Stimulated activated CD8-positive, alpha-beta memory T cell treated with anti-CD3 and anti-CD28 coated beads, Interleukin-15, amount 100 ng/mL, for 1 hour (primary cell): Measurements from ENCODE around the gene SLC6A17.
A peak's percentile ranks its signal among the peaks of the same experiment; 100 is the strongest.

Experiments used
- DNase-seq: peaks from one replicate; pipeline ENCODE4 v3.0.0-alpha.2; 2020; ENCODE audit warnings: low read depth

The SLC6A17 gene

DNA sequence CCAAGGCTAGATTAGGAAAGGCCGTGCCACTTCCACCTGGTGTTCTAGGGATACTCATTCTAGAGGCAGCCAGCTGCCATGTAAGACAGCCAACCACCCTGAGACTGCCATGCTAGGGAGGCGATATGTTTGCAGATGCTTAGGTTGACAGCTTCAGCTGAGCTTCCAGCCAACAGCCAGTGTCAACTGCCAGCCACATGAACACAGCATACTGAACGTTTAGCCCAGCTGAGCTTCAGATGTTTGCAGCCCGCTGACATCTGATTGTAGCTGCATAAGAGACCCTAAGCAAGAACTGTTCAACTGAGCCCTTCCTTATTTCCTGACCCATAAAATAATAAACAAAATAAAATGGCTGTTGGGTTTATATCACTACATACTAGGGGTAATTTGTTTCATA, 54.9 kb downstream of the SLC6A17 start:
- no peak for DNase-seq

DNA sequence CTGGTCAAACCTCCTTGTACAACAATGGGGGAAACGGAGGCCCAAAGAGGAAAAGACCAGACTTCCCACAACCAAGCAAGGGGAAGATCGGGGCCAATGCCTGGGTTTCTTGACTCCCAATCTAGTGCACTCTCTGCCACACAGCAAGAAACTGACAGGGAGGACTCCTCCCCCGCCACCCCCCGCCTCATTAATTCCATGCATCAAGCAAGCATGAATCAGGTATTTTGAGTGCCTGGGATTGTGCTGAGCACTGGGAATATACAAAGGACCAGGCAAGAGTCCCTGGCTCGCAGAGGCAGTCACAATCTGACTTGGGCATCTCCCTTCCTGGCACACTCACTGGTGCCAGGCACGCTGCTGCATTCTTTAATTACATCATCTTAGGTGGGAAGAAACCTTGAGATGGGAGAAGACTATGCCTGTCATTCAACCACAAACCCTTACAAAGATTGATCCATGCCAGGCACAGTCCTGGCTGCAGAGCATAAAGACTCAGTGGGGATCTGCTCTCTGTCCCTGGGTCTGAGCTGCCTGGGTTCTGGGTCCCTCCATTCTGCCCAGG, 55.4 kb downstream of the SLC6A17 start:
- no peak for DNase-seq

DNA sequence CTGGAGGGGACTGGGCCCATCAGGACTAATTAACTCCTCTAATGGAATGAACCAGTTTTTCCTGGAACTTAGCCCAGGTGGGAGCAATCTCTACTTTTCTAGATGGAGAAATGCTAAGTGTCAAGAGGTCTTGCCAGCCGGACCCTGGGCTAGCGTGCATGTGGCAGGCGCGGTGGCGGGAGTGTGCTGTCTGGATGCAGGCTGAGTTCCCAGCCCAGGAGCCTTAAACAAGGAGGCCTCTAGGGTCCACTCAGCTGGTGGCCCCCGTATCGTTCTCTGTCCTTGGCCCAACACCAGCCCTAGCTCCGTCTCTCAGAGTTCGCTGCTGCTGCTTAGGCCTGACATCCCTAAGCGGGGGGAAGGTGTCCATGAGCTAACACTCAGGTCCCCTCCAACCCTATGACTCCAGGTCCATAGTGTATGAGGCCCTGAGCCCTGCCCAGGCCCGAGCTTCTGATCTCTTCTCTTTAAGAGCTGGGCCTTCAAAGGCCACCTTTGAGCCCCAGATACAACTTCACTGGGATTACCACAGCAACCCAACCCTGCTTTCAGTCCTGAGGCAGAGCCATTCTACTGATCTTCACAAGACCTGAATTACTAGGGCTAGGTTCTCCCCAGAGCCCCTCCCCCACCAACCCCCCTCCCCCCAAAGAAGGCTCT, 56.1 kb downstream of the SLC6A17 start:
- DNase-seq, result no peak

DNA sequence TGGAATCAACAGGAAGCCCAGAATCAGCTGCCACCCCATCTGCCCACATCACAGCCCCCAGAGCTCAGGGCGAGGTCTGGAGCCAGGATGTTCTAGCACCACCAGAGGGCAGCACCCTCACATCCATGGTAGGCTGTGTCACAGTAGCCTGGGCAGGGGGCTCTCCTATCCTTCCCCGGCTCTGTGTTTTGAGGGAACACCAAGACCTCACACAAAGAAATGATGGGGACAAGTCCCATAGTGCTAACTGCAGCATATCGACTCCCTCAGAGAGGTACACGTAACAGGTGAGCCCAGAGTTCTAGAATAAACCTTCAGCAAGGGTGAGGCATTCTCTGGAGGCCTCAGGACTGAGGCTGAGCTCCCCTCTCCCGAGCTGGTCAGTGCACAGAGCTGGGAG, 57.5 kb downstream of the SLC6A17 start:
- DNase-seq, result peak; percentile 63

DNA sequence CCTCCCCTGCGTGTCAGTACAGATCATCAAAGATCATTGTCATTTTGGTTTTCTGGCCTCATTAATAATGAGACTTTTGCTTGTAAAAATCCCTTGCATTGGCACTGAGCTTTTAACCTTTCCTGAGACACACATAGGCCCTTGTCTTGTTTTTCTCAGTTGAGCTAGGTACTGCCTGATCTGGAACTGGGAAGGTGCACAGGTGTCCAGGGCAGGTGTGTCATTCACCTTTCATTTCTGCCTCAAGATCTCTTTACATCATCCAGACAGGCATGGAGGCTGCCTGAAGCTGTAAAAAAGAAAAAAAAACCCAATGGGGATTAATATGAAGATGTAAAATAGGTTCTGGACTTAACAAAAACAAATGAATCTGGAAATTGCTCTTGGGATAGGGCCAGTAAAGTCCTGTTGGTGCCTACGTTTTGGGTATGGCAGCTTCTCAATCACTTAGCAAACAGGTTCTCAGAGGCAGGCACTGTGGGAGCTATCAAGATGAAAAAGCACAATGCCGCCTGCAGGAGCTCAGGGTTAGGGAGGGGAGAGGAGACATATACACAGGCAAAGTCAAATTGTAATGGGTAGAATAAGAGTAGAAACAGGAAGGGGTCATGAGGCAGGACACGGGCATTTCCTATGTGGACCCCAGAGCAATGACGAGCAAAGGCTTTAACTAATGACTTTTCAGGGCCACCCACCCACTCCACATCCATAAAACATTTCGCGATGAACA, 58.8 kb downstream of the SLC6A17 start:
- no peak for DNase-seq

DNA sequence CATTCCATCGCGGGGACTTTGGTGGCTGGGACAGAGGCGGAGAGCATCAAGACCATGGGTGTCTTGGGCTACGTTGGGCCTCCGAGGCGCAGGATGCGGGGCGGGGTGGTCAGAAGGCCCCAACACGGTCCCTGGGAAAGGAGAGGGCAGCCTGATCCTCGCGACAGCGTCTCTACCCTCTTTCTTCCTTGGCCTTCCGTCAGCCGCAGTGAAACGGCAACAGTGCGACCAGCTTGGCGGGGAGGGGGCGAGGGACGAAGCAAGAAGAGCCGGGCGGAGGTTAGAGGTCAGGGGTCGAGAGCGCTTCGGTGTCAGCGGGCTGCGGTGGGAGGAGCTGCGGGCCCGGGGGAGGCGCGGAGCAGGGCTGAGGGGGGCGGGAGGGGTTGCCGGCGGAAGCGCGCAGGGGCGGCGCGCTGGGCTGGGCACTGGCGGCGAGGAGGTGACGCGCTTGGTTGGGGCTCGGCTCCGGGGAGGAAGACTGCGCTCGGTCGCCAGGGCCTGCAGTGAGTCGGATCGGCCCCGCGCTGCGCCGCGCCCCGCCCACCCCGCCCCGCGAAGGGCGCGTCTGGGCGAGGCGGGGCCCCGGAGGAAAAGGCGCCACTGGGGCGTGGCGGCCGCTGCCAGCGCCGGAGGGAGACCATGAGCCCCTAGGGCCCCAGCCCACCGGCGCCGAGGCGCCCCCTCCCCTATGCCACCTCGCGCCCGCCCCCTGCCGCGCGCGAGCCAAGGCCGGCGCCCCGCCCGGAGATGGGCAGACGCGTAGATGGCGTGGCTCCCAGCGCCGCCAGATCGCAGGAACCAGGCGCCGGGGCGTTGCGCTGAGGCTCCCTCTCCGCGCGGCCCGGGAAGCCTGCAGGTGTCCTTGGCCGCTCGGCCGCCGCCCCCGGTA, 59.7 kb downstream of the SLC6A17 start, which contains the start of gene KCNC4:
KCNC4 (plus strand) TSS at position 600 of the 889 bp plus-strand sequence. CDS start 1,186 bp downstream, outside the sequence.
- peak; percentile 75 for DNase-seq

DNA sequence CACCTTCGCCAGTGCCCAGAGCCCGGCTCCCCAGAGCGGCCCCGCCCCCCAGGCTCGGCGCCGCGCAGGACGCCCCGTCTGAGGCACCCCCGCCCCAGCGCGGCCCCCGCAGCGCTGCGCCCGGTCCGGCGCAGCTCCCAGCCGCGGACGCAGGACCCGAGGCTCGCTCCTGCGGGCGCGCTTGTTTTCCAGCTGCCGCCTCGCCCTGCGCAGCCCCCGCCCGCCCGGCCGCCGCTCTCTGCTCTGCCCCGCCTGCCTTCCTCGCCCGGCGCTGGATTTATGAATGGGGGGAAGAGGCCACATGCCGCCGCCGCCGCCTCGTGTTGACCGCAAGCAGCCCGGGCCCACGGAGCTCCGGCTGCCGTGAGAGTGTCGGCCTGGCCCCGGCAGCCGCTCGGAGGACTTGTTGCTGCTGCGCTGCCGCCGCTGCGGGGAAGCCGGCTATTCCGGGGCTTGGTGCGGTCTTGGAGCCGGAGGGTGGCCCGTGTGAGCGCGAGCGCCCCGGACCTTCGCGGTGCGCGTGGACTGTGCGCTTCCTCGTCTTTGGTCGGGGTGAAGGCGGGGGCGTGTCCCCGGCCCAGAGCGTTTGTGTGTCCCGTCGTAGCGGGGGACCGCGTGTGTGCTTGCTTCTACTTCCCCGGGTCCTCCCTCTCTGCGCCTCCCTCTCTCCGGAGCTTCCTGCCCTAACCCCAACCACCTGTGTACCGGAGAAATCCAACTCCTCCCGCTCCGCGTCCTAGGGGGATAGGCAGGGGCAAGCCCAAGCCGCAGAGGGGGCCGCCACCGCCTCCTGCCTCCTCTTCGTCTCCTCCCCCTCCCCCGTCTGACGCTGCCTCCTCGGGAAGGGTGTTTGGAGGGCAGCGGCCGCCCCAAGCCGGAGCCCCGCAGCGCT, 60.6 kb downstream of the SLC6A17 start:
- peak; percentile 19 for DNase-seq

DNA sequence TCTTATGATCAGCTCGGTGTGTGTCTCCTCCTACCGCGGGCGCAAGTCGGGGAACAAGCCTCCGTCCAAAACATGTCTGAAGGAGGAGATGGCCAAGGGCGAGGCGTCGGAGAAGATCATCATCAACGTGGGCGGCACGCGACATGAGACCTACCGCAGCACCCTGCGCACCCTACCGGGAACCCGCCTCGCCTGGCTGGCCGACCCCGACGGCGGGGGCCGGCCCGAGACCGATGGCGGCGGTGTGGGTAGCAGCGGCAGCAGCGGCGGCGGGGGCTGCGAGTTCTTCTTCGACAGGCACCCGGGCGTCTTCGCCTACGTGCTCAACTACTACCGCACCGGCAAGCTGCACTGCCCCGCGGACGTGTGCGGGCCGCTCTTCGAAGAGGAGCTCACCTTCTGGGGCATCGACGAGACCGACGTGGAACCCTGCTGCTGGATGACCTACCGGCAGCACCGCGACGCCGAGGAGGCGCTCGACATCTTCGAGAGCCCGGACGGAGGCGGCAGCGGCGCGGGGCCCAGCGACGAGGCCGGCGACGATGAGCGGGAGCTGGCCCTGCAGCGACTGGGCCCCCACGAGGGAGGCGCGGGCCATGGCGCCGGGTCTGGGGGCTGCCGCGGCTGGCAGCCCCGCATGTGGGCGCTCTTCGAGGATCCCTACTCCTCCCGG, 61.3 kb downstream of the SLC6A17 start:
- no peak for DNase-seq

DNA sequence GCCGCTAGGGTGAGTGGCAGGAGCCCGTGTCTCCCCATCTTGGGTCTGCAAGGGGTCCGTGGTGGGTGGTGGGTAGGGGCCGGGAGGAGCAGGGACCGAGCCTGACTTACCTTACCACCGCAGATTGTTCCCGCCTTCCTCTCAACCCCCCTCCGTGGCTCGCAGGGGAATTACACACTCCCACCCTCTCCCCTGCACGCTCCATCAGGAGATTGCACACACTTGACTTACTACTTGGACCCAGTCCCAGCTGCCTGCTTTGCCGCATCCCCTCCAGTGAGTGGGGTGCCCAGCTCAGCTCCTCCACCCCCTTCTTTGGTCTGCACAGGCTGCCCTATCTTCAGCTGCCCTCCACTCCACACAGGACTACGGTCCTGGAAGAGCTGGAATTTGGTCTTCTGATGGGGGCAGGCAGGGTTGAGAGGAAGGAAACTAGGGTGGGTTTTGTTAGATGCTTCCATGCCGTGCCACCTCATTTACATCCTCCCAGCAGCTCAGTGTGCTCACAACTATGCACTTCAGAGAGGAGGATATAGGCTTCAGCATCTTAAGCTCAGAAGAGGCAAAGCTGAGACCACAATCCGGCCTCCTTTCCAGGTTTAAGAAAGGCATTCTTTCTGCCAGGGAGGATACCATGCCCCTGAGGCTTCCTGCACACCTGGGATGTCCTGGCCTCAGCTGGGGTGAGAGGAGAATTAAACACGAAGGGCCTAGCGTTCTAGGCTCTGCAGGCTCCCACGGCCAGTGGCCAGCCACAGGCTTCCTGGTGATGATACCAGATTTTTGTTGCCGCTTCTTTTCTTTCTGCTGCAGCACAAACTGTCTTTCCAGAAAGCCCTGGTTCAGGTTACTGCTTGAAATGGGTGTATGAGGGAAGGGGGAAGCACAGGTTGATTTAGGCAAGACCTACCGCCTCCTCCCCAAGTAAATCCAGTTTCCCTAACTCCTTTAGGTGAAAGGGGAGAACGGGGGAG, 62.2 kb downstream of the SLC6A17 start:
- DNase-seq, result no peak

DNA sequence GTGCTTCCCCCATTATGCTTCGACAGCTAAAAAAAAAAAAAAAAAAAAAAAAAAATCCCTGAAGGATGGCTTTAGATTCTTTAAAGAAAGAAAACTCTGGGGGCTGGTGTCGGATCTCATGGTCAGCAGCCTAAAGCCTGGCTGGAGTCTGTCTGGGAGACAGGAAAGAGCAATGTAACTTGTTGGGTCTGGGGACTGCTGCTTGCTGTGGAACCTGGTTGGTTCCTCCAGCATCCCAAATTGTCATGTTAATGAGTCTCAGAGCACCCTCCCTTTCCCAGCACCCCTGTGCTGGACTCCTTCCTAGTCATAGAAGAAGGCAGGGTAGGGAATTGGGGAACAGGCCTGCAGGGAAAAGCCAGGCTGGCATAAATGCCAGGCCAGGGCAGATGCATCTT, 62.8 kb downstream of the SLC6A17 start:
- DNase-seq, result no peak

DNA sequence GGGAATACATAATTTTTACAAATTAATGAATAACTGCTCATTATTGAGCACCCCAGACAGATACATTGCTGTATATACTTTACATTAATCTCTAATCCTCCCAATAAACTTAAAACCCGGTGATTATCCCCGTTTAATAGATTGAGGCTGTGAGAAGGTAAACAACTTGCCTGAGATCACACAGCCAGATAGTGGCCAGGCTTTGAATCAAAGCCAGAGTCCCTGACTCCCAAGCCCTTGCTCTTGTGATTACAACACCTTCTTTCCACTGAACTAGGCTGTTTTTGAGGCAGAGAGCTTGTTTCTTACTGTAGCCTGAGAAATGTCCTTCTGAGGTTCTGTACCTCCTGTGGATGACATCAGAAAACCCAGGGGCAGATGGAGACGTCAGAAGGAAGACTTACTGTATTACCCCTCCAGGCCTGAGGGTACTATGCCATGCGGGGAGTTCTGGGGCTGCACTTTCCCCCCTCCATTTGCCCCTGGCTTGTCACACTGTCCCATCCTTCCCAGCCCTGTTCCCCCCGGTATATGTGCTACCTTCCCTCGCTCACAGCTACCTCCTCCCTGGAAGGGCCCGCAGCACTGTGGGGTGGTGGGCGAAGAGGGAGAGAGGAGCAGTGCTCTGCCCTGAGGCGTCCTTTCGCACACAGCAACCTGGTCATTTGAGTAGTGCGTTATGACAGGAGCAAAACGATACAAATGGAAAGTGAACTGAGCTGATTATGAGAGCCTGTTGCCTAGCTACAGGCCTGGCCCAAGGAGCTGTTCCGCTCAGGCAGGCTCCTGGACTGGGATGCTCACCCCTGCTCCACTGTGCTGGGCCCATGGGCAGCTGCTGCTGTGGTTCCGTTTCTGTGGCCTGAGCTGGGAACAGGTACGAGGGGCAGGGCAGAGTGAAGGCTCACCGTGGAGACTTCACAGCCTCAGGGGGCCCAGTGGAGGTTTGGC, 64.4 kb downstream of the SLC6A17 start:
- DNase-seq, result no peak

DNA sequence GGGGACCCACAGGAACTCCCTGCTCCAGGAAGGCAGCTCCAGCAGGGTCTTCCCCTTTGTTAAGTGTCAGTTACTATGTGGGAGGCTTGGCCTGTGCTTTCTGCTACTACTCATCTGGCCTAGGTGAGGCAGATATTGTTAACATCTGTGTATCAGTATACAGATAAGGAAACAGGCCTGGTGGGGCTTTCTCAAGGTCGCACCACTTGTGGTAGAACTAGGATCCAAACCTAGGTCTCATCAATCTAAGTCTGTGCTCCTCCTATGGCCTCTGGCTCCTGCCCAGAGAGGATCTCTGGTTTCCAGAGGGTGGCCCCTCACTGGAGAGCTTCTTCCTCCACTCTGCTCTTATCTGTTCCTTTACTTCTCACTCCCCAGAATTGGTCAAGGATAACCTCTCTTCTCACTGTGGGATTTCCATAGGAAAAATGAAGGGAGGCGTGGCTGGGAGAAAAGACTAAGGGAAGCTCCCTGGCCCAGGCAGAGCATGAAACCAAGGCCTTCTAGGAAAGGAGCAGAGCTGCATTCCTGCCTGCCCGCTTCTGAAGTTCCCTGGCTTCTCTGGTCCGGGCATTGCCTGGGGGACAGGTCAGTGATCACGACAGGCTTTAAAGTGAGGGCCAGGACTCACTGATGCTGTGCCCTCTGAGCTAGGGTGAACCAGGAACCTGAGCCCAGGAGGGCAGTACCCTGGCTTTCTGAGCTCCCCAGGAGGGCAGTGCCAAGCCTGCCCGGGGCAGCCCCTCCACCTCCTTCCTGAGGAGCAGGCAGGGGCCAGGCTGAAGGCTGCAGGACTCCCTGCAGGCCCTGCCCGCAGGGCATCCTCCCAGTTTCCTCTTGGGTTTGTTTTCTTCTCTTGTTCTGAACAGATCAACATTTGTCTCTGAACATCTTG, 65.6 kb downstream of the SLC6A17 start:
- no peak for DNase-seq

DNA sequence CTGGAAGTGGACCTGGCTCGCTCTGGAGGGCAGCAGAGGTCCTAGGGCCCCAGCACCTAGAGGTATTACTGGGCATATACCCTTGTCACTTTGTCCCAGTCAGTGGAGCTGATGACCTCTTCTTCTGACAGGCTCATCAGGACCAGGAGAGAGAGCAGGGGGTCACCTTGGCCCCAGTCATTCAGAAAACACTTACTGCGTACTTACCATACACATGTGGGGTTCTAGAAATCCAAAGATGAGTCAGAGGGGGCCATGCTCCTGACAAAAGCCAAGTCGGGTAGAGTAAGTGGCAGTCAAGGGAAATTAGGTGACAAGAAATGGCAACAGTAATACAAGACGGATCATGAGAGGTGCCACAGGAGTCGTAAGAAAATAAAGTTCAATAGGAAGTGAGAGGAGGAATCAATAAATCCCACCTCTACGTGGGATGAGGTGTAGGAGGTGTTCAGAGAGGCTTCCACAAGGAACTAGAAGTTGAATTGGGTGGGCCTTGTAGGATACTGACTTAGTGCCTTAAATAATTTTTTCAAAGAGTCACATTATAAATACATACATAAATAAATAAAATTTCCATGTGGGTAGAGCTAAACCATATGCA, 66.7 kb downstream of the SLC6A17 start:
- no peak for DNase-seq

DNA sequence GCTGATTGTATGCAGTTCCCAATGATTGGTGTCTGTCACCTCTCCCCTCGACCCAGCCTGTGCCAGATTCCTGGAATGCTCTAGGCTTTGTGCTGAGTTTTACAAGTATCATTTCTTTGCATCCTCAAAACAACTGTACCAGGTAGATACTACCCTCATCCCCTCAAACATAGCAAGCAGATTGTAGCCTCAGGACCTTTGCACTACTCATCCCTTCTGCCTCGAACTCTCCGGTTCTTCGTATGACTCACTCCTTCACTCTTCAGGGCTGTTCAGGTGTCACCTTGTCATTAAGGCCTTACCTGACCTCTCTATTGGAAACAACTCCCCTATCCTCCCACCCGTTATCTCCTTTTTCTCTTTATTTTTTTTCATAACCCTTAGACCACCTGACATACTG, 67.8 kb downstream of the SLC6A17 start:
- no peak for DNase-seq

DNA sequence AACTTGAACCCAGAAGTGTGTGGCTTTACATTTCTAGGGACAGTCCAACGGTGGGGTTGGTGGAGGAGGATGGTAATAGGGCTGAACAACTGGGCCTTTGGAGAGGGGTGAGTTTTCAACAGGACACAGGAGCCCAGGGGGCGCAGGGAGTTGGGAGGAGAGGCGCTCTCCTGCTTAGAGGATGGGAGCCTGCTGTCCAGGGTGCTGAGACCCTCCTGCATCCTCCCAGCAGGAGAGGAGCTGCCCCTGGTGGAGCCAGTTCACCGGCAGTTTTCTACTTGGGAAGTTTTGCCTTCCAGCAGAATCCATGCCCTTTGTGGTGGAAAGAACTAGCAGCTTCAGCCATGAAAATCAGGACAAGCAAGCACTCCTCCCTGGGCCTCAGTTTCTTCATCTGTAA, 68.4 kb downstream of the SLC6A17 start:
- no peak for DNase-seq

DNA sequence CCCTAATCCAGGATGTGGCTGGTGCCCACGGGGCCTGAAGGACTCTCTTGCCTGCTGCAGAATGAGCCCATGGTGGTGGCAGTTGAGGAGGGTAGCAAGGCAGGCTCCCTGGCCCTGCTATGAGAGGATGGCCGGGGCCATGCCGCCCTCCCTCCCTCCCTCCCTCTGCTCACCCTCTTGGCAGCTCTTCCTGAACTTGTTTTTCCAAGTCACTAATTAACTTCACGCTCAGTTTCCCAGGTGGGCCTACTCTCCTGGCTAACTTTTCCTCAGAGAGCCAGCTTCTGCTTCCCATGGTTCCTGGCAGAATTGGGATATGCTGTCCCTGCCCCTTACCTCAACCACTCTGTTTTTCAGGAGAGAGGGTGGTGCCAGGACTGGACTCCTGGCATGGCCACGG, 70.0 kb downstream of the SLC6A17 start:
- no peak for DNase-seq

DNA sequence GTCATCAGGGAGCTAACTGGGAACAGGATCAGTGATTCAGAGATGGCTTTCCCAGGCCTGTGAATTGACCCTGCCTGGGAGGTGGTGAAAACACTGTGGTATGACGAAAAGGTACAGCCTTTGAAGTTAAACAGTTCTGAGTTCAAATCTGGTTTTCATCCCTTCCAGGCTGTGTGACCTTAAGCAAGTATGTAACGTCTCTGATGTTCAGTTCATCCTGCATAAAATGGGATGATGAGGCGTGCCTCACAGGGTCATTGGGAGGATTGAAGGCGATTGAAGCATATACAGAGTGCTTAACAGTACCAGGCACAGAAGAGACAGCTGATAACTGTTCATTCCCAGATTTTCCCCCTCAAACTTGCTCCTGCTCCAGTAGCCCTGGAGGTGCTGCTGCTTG, 70.8 kb downstream of the SLC6A17 start:
- DNase-seq, result no peak
